Measurements from ENCODE around the gene CATSPERZ. TPM values are rescaled to one million over a fixed set of nuclear protein-coding genes. Genes with fewer than 3 reads are reported as not detected.

The CATSPERZ gene
- total and polyA plus RNA-seq, 2 experiments from 2014 or later: 0.46 TPM; not detected in 1

DNA sequence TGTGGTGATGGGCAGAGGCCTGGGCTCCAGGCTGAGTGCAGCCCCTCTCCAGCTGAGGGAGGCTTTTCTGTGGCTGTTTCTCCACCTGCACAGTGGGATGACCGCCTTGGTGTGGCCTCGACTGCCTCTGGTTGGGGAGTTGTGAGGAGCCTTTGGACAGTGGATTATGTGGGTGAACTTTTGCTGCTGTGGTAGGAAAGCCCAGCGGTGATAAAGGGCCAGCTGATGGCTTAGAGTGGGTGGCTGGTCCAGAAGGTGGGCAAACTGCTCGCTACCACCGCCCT lies 3.8 kb downstream of the CATSPERZ start:
- Histone ChIP-seq H3K4me2 (peak overlapping the region; percentile 78), H3K27ac (peak overlapping the region; percentile 87), H3K9me2 (replicated peaks; ENCODE audit: insufficient read depth) (no peaks in the 10 kb centered on the region), H3K4me1 (ENCODE audit: insufficient read depth) (peaks cover 29% of the 10 kb centered on the region), H3K27me3 (peaks cover 19% of the 10 kb centered on the region), H3K4me3 (no peak overlapping the region), H3K36me3 (replicated peaks; ENCODE audit: insufficient read depth, low read depth) (no peaks in the 10 kb centered on the region), H3K9me3 (ENCODE audit: low read depth) (no peaks in the 10 kb centered on the region), H4K20me1 (ENCODE audit: insufficient read depth, poor library complexity, severe bottlenecking) (no peaks in the 10 kb centered on the region), H2AFZ (no peak overlapping the region), H3K79me2 (peaks cover 28% of the 10 kb centered on the region)
- WGBS (ENCODE audit: low lambda C conversion rate, missing lambda C conversion rate): 56% methylated on average over 5 of the region's 5 CpGs
- no peak for DNase-seq (ENCODE audit: low spot score)
- TF ChIP-seq EZH2 (IDR thresholded peaks at IDR 0.05; ENCODE audit: borderline replicate concordance) (no peak), EZH2phosphoT487 (IDR thresholded peaks at IDR 0.05; ENCODE audit: low read depth, severe bottlenecking, unreplicated experiment) (no peak)
- TF ChIP-seq, protein P1, sequence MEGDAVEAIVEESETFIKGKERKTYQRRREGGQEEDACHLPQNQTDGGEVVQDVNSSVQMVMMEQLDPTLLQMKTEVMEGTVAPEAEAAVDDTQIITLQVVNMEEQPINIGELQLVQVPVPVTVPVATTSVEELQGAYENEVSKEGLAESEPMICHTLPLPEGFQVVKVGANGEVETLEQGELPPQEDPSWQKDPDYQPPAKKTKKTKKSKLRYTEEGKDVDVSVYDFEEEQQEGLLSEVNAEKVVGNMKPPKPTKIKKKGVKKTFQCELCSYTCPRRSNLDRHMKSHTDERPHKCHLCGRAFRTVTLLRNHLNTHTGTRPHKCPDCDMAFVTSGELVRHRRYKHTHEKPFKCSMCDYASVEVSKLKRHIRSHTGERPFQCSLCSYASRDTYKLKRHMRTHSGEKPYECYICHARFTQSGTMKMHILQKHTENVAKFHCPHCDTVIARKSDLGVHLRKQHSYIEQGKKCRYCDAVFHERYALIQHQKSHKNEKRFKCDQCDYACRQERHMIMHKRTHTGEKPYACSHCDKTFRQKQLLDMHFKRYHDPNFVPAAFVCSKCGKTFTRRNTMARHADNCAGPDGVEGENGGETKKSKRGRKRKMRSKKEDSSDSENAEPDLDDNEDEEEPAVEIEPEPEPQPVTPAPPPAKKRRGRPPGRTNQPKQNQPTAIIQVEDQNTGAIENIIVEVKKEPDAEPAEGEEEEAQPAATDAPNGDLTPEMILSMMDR (IDR thresholded peaks at IDR 0.05; ENCODE audit: poor library complexity): no peak

GRCh38 chr11:64304316-64305072 lies 4.3 kb downstream of the CATSPERZ start:
- Histone ChIP-seq H3K27ac (peak overlapping the region; percentile 87), H3K79me2 (peaks cover 33% of the 10 kb centered on the region), H3K27me3 (peaks cover 14% of the 10 kb centered on the region), H3K4me2 (peak overlapping the region; percentile 78), H3K36me3 (replicated peaks; ENCODE audit: insufficient read depth, low read depth) (no peaks in the 10 kb centered on the region), H3K9me3 (ENCODE audit: low read depth) (no peaks in the 10 kb centered on the region), H4K20me1 (ENCODE audit: insufficient read depth, poor library complexity, severe bottlenecking) (no peaks in the 10 kb centered on the region), H3K4me3 (peak overlapping the region; percentile 38), H3K4me1 (ENCODE audit: insufficient read depth) (peaks cover 24% of the 10 kb centered on the region), H3K9me2 (replicated peaks; ENCODE audit: insufficient read depth) (no peaks in the 10 kb centered on the region), H2AFZ (peak overlapping the region; percentile 45)
- WGBS (ENCODE audit: low lambda C conversion rate, missing lambda C conversion rate): 1% methylated on average over 44 of the region's 46 CpGs
- no peak for TF ChIP-seq EZH2 (IDR thresholded peaks at IDR 0.05; ENCODE audit: borderline replicate concordance)
- TF ChIP-seq, protein P1 (IDR thresholded peaks at IDR 0.05; ENCODE audit: poor library complexity): peak; percentile 93
- DNase-seq (ENCODE audit: low spot score): peak; percentile 96

DNA sequence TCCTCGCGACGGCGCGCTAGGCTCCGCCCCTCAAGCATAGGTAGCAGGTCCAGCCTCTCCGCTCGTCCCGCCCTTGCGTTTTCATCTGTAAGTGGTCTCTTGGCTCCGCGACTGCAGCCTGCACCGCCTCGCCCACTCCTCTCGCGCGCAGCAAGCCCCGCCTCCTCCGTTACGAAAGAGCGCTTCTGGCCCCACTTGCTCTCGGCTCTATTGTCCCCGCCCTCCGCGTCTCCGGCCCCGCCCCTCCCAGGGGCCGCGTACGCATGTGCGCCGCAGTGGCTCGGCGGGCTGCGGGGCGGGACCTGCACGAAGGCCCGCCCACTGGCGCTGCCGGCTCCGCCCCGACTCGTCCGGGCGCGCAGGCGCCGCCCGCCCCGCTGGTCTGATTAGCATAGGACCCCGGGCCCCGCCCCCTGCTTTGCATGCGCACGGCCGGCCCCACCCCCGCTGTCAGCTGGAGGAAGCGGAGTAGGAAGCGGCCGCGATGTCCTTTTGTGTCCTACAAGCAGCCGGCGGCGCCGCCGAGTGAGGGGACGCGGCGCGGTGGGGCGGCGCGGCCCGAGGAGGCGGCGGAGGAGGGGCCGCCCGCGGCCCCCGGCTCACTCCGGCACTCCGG lies 5.0 kb downstream of the CATSPERZ start, which contains the start of gene ESRRA:
Gene ESRRA (plus strand): TSS at position 450 of the 616 bp plus-strand sequence. CDS start 1,656 bp downstream, outside the sequence.
- Histone ChIP-seq H3K4me2 (peak within 1 kb of the TSS; percentile 90), H4K20me1 (ENCODE audit: insufficient read depth, poor library complexity, severe bottlenecking) (no peaks in the 10 kb centered on the region), H3K36me3 (replicated peaks; ENCODE audit: insufficient read depth, low read depth) (no peaks in the 10 kb centered on the region), H3K27me3 (peaks cover 7% of the 10 kb centered on the region), H3K27ac (peak within 1 kb of the TSS; percentile 95), H3K4me1 (ENCODE audit: insufficient read depth) (peaks cover 17% of the 10 kb centered on the region), H3K9me2 (replicated peaks; ENCODE audit: insufficient read depth) (no peaks in the 10 kb centered on the region), H2AFZ (peak within 1 kb of the TSS; percentile 45), H3K4me3 (peak within 1 kb of the TSS; percentile 62), H3K79me2 (peaks cover 38% of the 10 kb centered on the region), H3K9me3 (ENCODE audit: low read depth) (no peaks in the 10 kb centered on the region)
- DNase-seq (ENCODE audit: low spot score): peak; percentile 100
- TF ChIP-seq, protein P1 (IDR thresholded peaks at IDR 0.05; ENCODE audit: poor library complexity): no peak
- TF ChIP-seq EZH2phosphoT487 (IDR thresholded peaks at IDR 0.05; ENCODE audit: low read depth, severe bottlenecking, unreplicated experiment) (no peak), EZH2 (IDR thresholded peaks at IDR 0.05; ENCODE audit: borderline replicate concordance) (no peak)
- WGBS (ENCODE audit: low lambda C conversion rate, missing lambda C conversion rate): 2% methylated on average over 36 of the region's 81 CpGs

Measured in hepatocyte (in vitro differentiated cells).